SK-N-SH treated with all-trans-retinoic acid at 6 μM for 48 hours (cell line): Measurements from ENCODE around the gene ATP1A3.
"Not testable (repeated sequence)": the region's sequence is repeated elsewhere in the genome, so short reads cannot be mapped to it uniquely, and the experiment has no call there.

Experiments
- ATAC-seq: fragments of 200-7000 bp; cut with Tn5 transposase; 3 replicates; pipeline ENCODE4 v1.9.1; 2020; ENCODE audit warnings: mild to moderate bottlenecking, moderate library complexity
- ARNTL ChIP-seq: fragments of 450-650 bp; formaldehyde crosslinking; IDR thresholded peaks from 2 replicates; pipeline ENCODE4 v1.5.0; 2020; ENCODE audit warnings: low read depth, mild to moderate bottlenecking, moderate library complexity, borderline replicate concordance
- BACH2 ChIP-seq: fragments of 250-450 bp; sonication (Bioruptor Pico); IDR thresholded peaks from 2 replicates; pipeline ENCODE4 v1.9.0; 2021; ENCODE audit warnings: mild to moderate bottlenecking, borderline replicate concordance
- CREB5 ChIP-seq: fragments of 250-450 bp; sonication (Bioruptor Pico); IDR thresholded peaks from 2 replicates; pipeline ENCODE4 v1.5.1; 2020; ENCODE audit warnings: low read depth, mild to moderate bottlenecking, moderate library complexity
- CSDC2 ChIP-seq: fragments of 250-450 bp; sonication (Bioruptor Pico); IDR thresholded peaks from 2 replicates; pipeline ENCODE4 v1.5.0; 2020; ENCODE audit warnings: mild to moderate bottlenecking, moderate library complexity
- CSRNP3 ChIP-seq: fragments of 250-450 bp; sonication (Bioruptor Pico); IDR thresholded peaks from 2 replicates; pipeline ENCODE4 v1.5.1; 2021; ENCODE audit warnings: mild to moderate bottlenecking, moderate library complexity
- GLIS3 ChIP-seq: fragments of 250-450 bp; sonication (Bioruptor Pico); IDR thresholded peaks from 2 replicates; pipeline ENCODE4 v1.5.0; 2020; ENCODE audit warnings: mild to moderate bottlenecking, moderate library complexity
- ISL1 ChIP-seq: fragments of 250-450 bp; sonication (Bioruptor Pico); IDR thresholded peaks from 2 replicates; pipeline ENCODE4 v2.1.2; 2022; ENCODE audit warnings: mild to moderate bottlenecking, moderate library complexity
- OSR1 ChIP-seq: fragments of 250-450 bp; sonication (Bioruptor Pico); IDR thresholded peaks from 2 replicates; pipeline ENCODE4 v1.8.0; 2022; ENCODE audit warnings: moderate library complexity, mild to moderate bottlenecking, inconsistent platforms
- PATZ1 ChIP-seq: fragments of 250-450 bp; sonication (Bioruptor Pico); IDR thresholded peaks from 2 replicates; pipeline ENCODE4 v1.8.0; 2020; ENCODE audit warnings: mild to moderate bottlenecking, moderate library complexity, borderline replicate concordance
- POU6F1 ChIP-seq: fragments of 250-450 bp; sonication (Bioruptor Pico); IDR thresholded peaks from 2 replicates; pipeline ENCODE4 v1.8.0; 2021; ENCODE audit warnings: low read depth, mild to moderate bottlenecking, moderate library complexity, borderline replicate concordance
- RARB ChIP-seq: fragments of 250-450 bp; sonication (Bioruptor Pico); IDR thresholded peaks from 2 replicates; pipeline ENCODE4 v1.8.0; 2021; ENCODE audit warnings: mild to moderate bottlenecking, moderate library complexity
- SNAI2 ChIP-seq: fragments of 250-450 bp; sonication (Bioruptor Pico); IDR thresholded peaks from 2 replicates; pipeline ENCODE4 v1.5.0; 2020; ENCODE audit warnings: mild to moderate bottlenecking, moderate library complexity
- TCF4 ChIP-seq: fragments of 250-450 bp; sonication (Bioruptor Pico); IDR thresholded peaks from 2 replicates; pipeline ENCODE4 v1.8.0; 2021; ENCODE audit warnings: mild to moderate bottlenecking, moderate library complexity, borderline replicate concordance
- TOX ChIP-seq: fragments of 250-450 bp; sonication (Bioruptor Pico); IDR thresholded peaks from 2 replicates; pipeline ENCODE4 v1.8.0; 2021; ENCODE audit warnings: mild to moderate bottlenecking, moderate library complexity, borderline replicate concordance
- TSHZ2 ChIP-seq: fragments of 250-450 bp; sonication (Bioruptor Pico); IDR thresholded peaks from 2 replicates; pipeline ENCODE4 v1.5.0; 2020; ENCODE audit warnings: mild to moderate bottlenecking, moderate library complexity
- ZC3H10 ChIP-seq: fragments of 250-450 bp; sonication (Bioruptor Pico); IDR thresholded peaks from 2 replicates; pipeline ENCODE4 v1.5.1; 2021; ENCODE audit warnings: mild to moderate bottlenecking, moderate library complexity
- ZFP30 ChIP-seq: fragments of 450-650 bp; formaldehyde crosslinking; IDR thresholded peaks from 2 replicates; pipeline ENCODE4 v1.5.0; 2022; ENCODE audit warnings: mild to moderate bottlenecking, moderate library complexity
- ZNF565 ChIP-seq: fragments of 450-650 bp; formaldehyde crosslinking; conservative IDR thresholded peaks from 2 replicates; pipeline ENCODE4 v1.5.0; 2020; ENCODE audit warnings: low read depth, mild to moderate bottlenecking, moderate library complexity
- ZNF70 ChIP-seq: fragments of 450-650 bp; formaldehyde crosslinking; IDR thresholded peaks from 2 replicates; pipeline ENCODE4 v1.5.0; 2020; ENCODE audit warnings: mild to moderate bottlenecking, moderate library complexity
- ZNF8 ChIP-seq: fragments of 450-650 bp; formaldehyde crosslinking; IDR thresholded peaks from 2 replicates; pipeline ENCODE4 v1.5.0; 2020; ENCODE audit warnings: mild to moderate bottlenecking, moderate library complexity

Gene ATP1A3

GRCh38 chr19:41940731-41941409 is 53.2 kb downstream of the ATP1A3 start:
- TF ChIP-seq TCF4 (CRISPR knock-in tag) (no peak), ZC3H10 (CRISPR knock-in tag) (no peak), ISL1 (CRISPR knock-in tag) (no peak), ZNF8 (CRISPR knock-in tag) (no peak), CSRNP3 (CRISPR knock-in tag) (no peak), CREB5 (CRISPR knock-in tag) (no peak), PATZ1 (CRISPR knock-in tag) (no peak), CSDC2 (CRISPR knock-in tag) (no peak), OSR1 (CRISPR knock-in tag) (no peak), SNAI2 (CRISPR knock-in tag) (no peak), ZFP30 (CRISPR knock-in tag) (no peak), ARNTL (CRISPR knock-in tag) (no peak), ZNF70 (no peak), POU6F1 (CRISPR knock-in tag) (no peak), GLIS3 (CRISPR knock-in tag) (no peak), BACH2 (CRISPR knock-in tag) (no peak), TOX (CRISPR knock-in tag) (no peak)

GRCh38 chr19:41939861-41940730 is 53.9 kb downstream of the ATP1A3 start:
- TF ChIP-seq RARB (CRISPR knock-in tag) (no peak), ZNF565 (CRISPR knock-in tag) (no peak), CSDC2 (CRISPR knock-in tag) (no peak), TSHZ2 (CRISPR knock-in tag) (no peak), GLIS3 (CRISPR knock-in tag) (no peak), ZNF70 (no peak), POU6F1 (CRISPR knock-in tag) (no peak)
- ATAC-seq, result peak; percentile 21

More at GRCh38 chr19:41940731-41941409, 53.2 kb downstream of the ATP1A3 start:
- no peak for ATAC-seq

- not testable (repeated sequence) for ATAC-seq
Observed at GRCh38 chr19:41939209-41939608, 54.8 kb downstream of the ATP1A3 start.
